ENCODE results near the gene SLC9C2.
"Not testable (repeated sequence)": the region's sequence is repeated elsewhere in the genome, so short reads cannot be mapped to it uniquely, and the experiment has no call there.

The SLC9C2 gene

GRCh38 chr1:173596097-173596825 lies 6.6 kb downstream of the SLC9C2 start:
- peaks cover 6% of the 10 kb centered on the region; the same call in 1 of the 2 replicates for H3K4me1 ChIP-seq (ENCODE audit: low read length)
- no peak for DNase-seq
- no peak overlapping the region for H3K9ac ChIP-seq (ENCODE audit: low read length)
- H3K9me3 ChIP-seq (replicated peaks; ENCODE audit: insufficient read depth, low read length) = no peaks in the 10 kb centered on the region; the same call in 1 of the 2 replicates
- no peak overlapping the region for H3K4me2 ChIP-seq (ENCODE audit: low read depth, low read length)
- no peaks in the 10 kb centered on the region for H3K79me2 ChIP-seq (ENCODE audit: low read length)
- no peak overlapping the region for H3K27ac ChIP-seq (ENCODE audit: low read length)
- no peaks in the 10 kb centered on the region for H4K20me1 ChIP-seq (ENCODE audit: insufficient read depth, low read length)
- no peak overlapping the region for H3K4me3 ChIP-seq (ENCODE audit: low read length)
- H3K9me2 ChIP-seq (replicated peaks; ENCODE audit: insufficient read depth, low read length) = no peaks in the 10 kb centered on the region
- peaks cover 3% of the 10 kb centered on the region for H3F3A ChIP-seq (ENCODE audit: insufficient read depth, low read length)
- no peak for TF ChIP-seq EZH2 (optimal IDR thresholded peaks at IDR 0.05; ENCODE audit: low read depth, low read length)
- TF ChIP-seq CTCF (IDR thresholded peaks at IDR 0.05; ENCODE audit: low read length) = no peak
- TF ChIP-seq EZH2phosphoT487 (IDR thresholded peaks at IDR 0.05; ENCODE audit: low read length) = no peak
- no peak overlapping the region for H2AFZ ChIP-seq (ENCODE audit: low read length)
- H3K36me3 ChIP-seq (replicated peaks; ENCODE audit: insufficient read depth, low read length) = no peaks in the 10 kb centered on the region
- no peaks in the 10 kb centered on the region for H3K27me3 ChIP-seq (replicated peaks; ENCODE audit: insufficient read depth, low read length)

- not testable (repeated sequence) for H4K20me1 ChIP-seq (ENCODE audit: insufficient read depth, low read length); H3K9ac ChIP-seq (ENCODE audit: low read length); H3K9me2 ChIP-seq (replicated peaks; ENCODE audit: insufficient read depth, low read length); H3K4me1 ChIP-seq (ENCODE audit: low read length); DNase-seq; H3F3A ChIP-seq (ENCODE audit: insufficient read depth, low read length); H3K79me2 ChIP-seq (ENCODE audit: low read length); H3K4me2 ChIP-seq (ENCODE audit: low read depth, low read length); H3K27ac ChIP-seq (ENCODE audit: low read length); H3K36me3 ChIP-seq (replicated peaks; ENCODE audit: insufficient read depth, low read length); H3K9me3 ChIP-seq (replicated peaks; ENCODE audit: insufficient read depth, low read length); H2AFZ ChIP-seq (ENCODE audit: low read length); H3K27me3 ChIP-seq (replicated peaks; ENCODE audit: insufficient read depth, low read length); H3K4me3 ChIP-seq (ENCODE audit: low read length)
Observed at GRCh38 chr1:173591138-173591537, 11.7 kb downstream of the SLC9C2 start.

GRCh38 chr1:173590557-173590956 lies 12.3 kb downstream of the SLC9C2 start:
- Histone ChIP-seq H2AFZ (ENCODE audit: low read length) (no peak overlapping the region), H3K9ac (ENCODE audit: low read length) (no peak overlapping the region), H3K27me3 (replicated peaks; ENCODE audit: insufficient read depth, low read length) (no peaks in the 10 kb centered on the region), H3K4me3 (ENCODE audit: low read length) (no peak overlapping the region), H3F3A (ENCODE audit: insufficient read depth, low read length) (no peaks in the 10 kb centered on the region), H3K9me3 (replicated peaks; ENCODE audit: insufficient read depth, low read length) (no peaks in the 10 kb centered on the region), H3K4me2 (ENCODE audit: low read depth, low read length) (no peak overlapping the region), H4K20me1 (ENCODE audit: insufficient read depth, low read length) (no peaks in the 10 kb centered on the region), H3K36me3 (replicated peaks; ENCODE audit: insufficient read depth, low read length) (no peaks in the 10 kb centered on the region), H3K9me2 (replicated peaks; ENCODE audit: insufficient read depth, low read length) (no peaks in the 10 kb centered on the region), H3K79me2 (ENCODE audit: low read length) (no peaks in the 10 kb centered on the region), H3K4me1 (ENCODE audit: low read length) (no peaks in the 10 kb centered on the region), H3K27ac (ENCODE audit: low read length) (no peak overlapping the region)
- TF ChIP-seq EZH2 (optimal IDR thresholded peaks at IDR 0.05; ENCODE audit: low read depth, low read length) (no peak), EZH2phosphoT487 (IDR thresholded peaks at IDR 0.05; ENCODE audit: low read length) (no peak), CTCF (IDR thresholded peaks at IDR 0.05; ENCODE audit: low read length) (no peak)
- no peak for DNase-seq

GRCh38 chr1:173581383-173582079 lies 21.3 kb downstream of the SLC9C2 start:
- Histone ChIP-seq H3K27ac (ENCODE audit: low read length) (no peak overlapping the region), H3K9me2 (replicated peaks; ENCODE audit: insufficient read depth, low read length) (no peaks in the 10 kb centered on the region), H3K4me2 (ENCODE audit: low read depth, low read length) (no peak overlapping the region), H3K9ac (ENCODE audit: low read length) (no peak overlapping the region), H3K27me3 (replicated peaks; ENCODE audit: insufficient read depth, low read length) (no peaks in the 10 kb centered on the region), H3K9me3 (replicated peaks; ENCODE audit: insufficient read depth, low read length) (no peaks in the 10 kb centered on the region), H4K20me1 (ENCODE audit: insufficient read depth, low read length) (no peaks in the 10 kb centered on the region), H3F3A (ENCODE audit: insufficient read depth, low read length) (no peaks in the 10 kb centered on the region), H2AFZ (ENCODE audit: low read length) (no peak overlapping the region), H3K4me1 (ENCODE audit: low read length) (no peaks in the 10 kb centered on the region), H3K4me3 (ENCODE audit: low read length) (no peak overlapping the region), H3K79me2 (ENCODE audit: low read length) (no peaks in the 10 kb centered on the region), H3K36me3 (replicated peaks; ENCODE audit: insufficient read depth, low read length) (no peaks in the 10 kb centered on the region)
- no peak for DNase-seq
- TF ChIP-seq EZH2phosphoT487 (IDR thresholded peaks at IDR 0.05; ENCODE audit: low read length) = no peak
- TF ChIP-seq EZH2 (optimal IDR thresholded peaks at IDR 0.05; ENCODE audit: low read depth, low read length) = no peak
- no peak for TF ChIP-seq CTCF (IDR thresholded peaks at IDR 0.05; ENCODE audit: low read length)

Data from MM.1S (cell line).